SK-N-MC (cell line): ENCODE results near the gene JMJD1C.

Experiments used
- EZH2 ChIP-seq: fragments of 200-600 bp; sonication (generic); IDR thresholded peaks from one replicate; pipeline ENCODE4 v1.6.1; 2017; ENCODE audit warnings: antibody characterized with exemption
- POLR2AphosphoS5 ChIP-seq: IDR thresholded peaks from 2 replicates; pipeline ENCODE4 v1.6.1; 2012; ENCODE audit warnings: mild to moderate bottlenecking, low read depth, low read length, borderline replicate concordance

DNA sequence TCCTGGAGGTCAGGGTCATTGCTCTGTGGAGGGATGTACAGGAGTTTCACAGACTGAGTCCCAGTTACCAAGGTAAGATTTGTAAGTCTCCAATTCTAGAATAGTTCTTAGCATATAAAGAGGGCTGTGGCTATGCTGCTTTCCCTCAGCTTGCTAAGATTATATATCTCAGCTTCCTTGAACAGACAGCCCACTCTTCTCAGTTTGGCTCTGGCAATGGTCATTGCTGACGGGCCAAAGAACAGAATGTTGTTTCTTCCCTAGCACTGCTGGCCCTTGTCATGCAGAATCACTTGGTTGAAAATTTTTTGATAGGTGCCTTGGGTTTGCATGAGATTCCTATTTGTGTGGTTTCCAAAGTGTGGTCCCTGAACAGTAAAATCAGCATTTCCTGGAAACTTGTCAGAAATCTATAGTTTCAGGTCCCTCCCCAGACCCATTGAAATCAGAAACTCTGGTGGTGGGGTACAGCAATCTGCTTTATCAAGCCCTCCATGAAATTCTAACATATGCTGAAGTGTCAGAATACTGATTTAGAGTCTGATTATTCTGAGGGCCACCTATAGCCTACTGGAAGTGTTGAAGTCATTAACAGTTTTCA lies 294.4 kb downstream of the JMJD1C start:
- no peak for TF ChIP-seq POLR2AphosphoS5
- no peak for TF ChIP-seq EZH2
